ENCODE measurements around the gene TMEM232. TPM values are rescaled to one million over a fixed set of nuclear protein-coding genes. Genes with fewer than 3 reads are reported as not detected.

The TMEM232 gene
- total and polyA plus RNA-seq, 7 donors: 0.25 to 1.4 (median 0.58) TPM

- ATAC-seq: no peak
- Histone ChIP-seq H3K27me3 (ENCODE audit: insufficient read depth in 3 of 3, low read length in 2 of 3) (no peaks in the 10 kb centered on the region), H3K9me3 (no peaks in the 10 kb centered on the region), H3K36me3 (ENCODE audit: insufficient read depth in 1 of 2, low read depth in 1 of 2) (no peaks in the 10 kb centered on the region), H3K4me3 (no peak overlapping the region), H3K4me1 (no peaks in the 10 kb centered on the region), H3K27ac (no peak overlapping the region)
- no peak for DNase-seq
- whole genome bisulfite sequencing, 3 donors: 89 to 94% (median 91%) methylated on average over 3 of the region's 3 CpGs
- intact Hi-C loops (cut with DNase I): no loop called here
- no peak for TF ChIP-seq CTCF (IDR thresholded peaks at IDR 0.05)
Measured at GRCh38 chr5:110638970-110639902, 87.2 kb downstream of the TMEM232 start.

- no peak overlapping the region for H3K4me3 ChIP-seq
- TF ChIP-seq CTCF (IDR thresholded peaks at IDR 0.05): no peak
- ATAC-seq (no peak), DNase-seq (no peak)
- intact Hi-C loops (cut with DNase I): loop anchor here in 1 of 2 donors (5.0 kb wide), 1 partner anchor 192 kb away; no protein-coding TSS in a partner anchor
- no peaks in the 10 kb centered on the region for H3K36me3 ChIP-seq (ENCODE audit: insufficient read depth in 1 of 2, low read depth in 1 of 2)
- no peaks in the 10 kb centered on the region for H3K9me3 ChIP-seq
- H3K4me1 ChIP-seq: no peaks in the 10 kb centered on the region
- no peaks in the 10 kb centered on the region for H3K27me3 ChIP-seq (ENCODE audit: insufficient read depth in 3 of 3, low read length in 2 of 3)
- no peak overlapping the region for H3K27ac ChIP-seq
Measured at GRCh38 chr5:110634475-110634874, 92.0 kb downstream of the TMEM232 start.

GRCh38 chr5:110631236-110631635 lies 95.2 kb downstream of the TMEM232 start:
- DNase-seq (no peak), ATAC-seq (no peak)
- 92 to 100% (median 95%) methylated on average over 1 of the region's 1 CpG for WGBS, 3 donors
- H3K4me1 ChIP-seq: no peaks in the 10 kb centered on the region
- intact Hi-C loops (cut with DNase I): loop anchor here in 1 of 2 donors (5.0 kb wide), 1 partner anchor 189 kb away; no protein-coding TSS in a partner anchor
- H3K36me3 ChIP-seq (ENCODE audit: insufficient read depth in 1 of 2, low read depth in 1 of 2): no peaks in the 10 kb centered on the region
- H3K27ac ChIP-seq: no peak overlapping the region
- H3K9me3 ChIP-seq: no peaks in the 10 kb centered on the region
- H3K4me3 ChIP-seq: no peak overlapping the region
- TF ChIP-seq CTCF (IDR thresholded peaks at IDR 0.05): no peak
- no peaks in the 10 kb centered on the region for H3K27me3 ChIP-seq (ENCODE audit: insufficient read depth in 3 of 3, low read length in 2 of 3)

- ATAC-seq (no peak), DNase-seq (no peak)
- no peaks in the 10 kb centered on the region for H3K4me1 ChIP-seq
- no peaks in the 10 kb centered on the region for H3K27me3 ChIP-seq (ENCODE audit: insufficient read depth in 3 of 3, low read length in 2 of 3)
- no peaks in the 10 kb centered on the region for H3K9me3 ChIP-seq
- intact Hi-C loops (cut with DNase I): loop anchor here in 1 of 2 donors (5.0 kb wide), 1 partner anchor 188 kb away; no protein-coding TSS in a partner anchor
- H3K36me3 ChIP-seq (ENCODE audit: insufficient read depth in 1 of 2, low read depth in 1 of 2): no peaks in the 10 kb centered on the region
- WGBS, 3 donors: 90 to 100% (median 96%) methylated on average over 4 of the region's 4 CpGs
- no peak overlapping the region for H3K27ac ChIP-seq
- TF ChIP-seq CTCF (IDR thresholded peaks at IDR 0.05): no peak
- H3K4me3 ChIP-seq: no peak overlapping the region
Measured at GRCh38 chr5:110630350-110630749, 96.1 kb downstream of the TMEM232 start.

Data from psoas muscle (tissue), 8 donors.